H1 (cell line): ENCODE results near the gene MXRA7. TPM values are rescaled to one million over a fixed set of nuclear protein-coding genes. Genes with fewer than 3 reads are reported as not detected.

Experiments
- CTCF ChIA-PET: fragments of 300-600 bp; sonication (Branson Sonifier 250); formaldehyde crosslinking; loops from one replicate; lab custom pipeline; 2021; ENCODE audit not compliant: partially characterized antibody; lab: Charles Lee
- POLR2A ChIA-PET: fragments of 300-600 bp; sonication (Branson Sonifier 250); formaldehyde crosslinking; loops from one replicate; lab custom pipeline; 2021; ENCODE audit warnings: inconsistent platforms; ENCODE audit not compliant: partially characterized antibody; lab: Charles Lee
- DNase-seq, 2 experiments: peaks; one replicate each; pipeline versions ENCODE4 v3.0.0 to v3.0.0-alpha.2; 2010 to 2022; ENCODE audit warnings: low spot score in 2 of 2, low read depth in 1 of 2, mixed read lengths in 1 of 2
- FAIRE-seq: peaks from 2 replicates; lab custom pipeline; 2011; peaks lifted over from hg19 to GRCh38; lab: Jason Lieb, UNC
- H2AFZ ChIP-seq: 2 replicates; pipeline ENCODE4 v1.8.1; 2012; ENCODE audit warnings: low read length, inconsistent platforms
- H2AK5ac ChIP-seq: 2 replicates; pipeline ENCODE4 v1.6.1; 2013; ENCODE audit warnings: low read depth, low read length
- H2BK120ac ChIP-seq: replicated peaks from 2 replicates; pipeline ENCODE3; 2013; ENCODE audit warnings: low read depth, low read length, inconsistent platforms
- H2BK12ac ChIP-seq: 2 replicates; pipeline ENCODE4 v1.6.1; 2013; ENCODE audit warnings: low read depth, low read length
- H2BK15ac ChIP-seq: 2 replicates; pipeline ENCODE4 v1.6.1; 2013; ENCODE audit warnings: low read length
- H2BK20ac ChIP-seq: 2 replicates; pipeline ENCODE4 v1.6.1; 2013; ENCODE audit warnings: low read length
- H2BK5ac ChIP-seq: 2 replicates; pipeline ENCODE4 v1.6.1; 2013; ENCODE audit warnings: low read depth, low read length
- H3K14ac ChIP-seq: 2 replicates; pipeline ENCODE4 v1.6.1; 2013; ENCODE audit warnings: inconsistent platforms; ENCODE audit not compliant: insufficient read length
- H3K18ac ChIP-seq: 2 replicates; pipeline ENCODE4 v1.6.1; 2013; ENCODE audit warnings: low read length; ENCODE audit errors: extremely low read depth
- H3K23ac ChIP-seq: 2 replicates; pipeline ENCODE4 v1.6.1; 2013; ENCODE audit warnings: inconsistent platforms; ENCODE audit not compliant: insufficient read length
- H3K23me2 ChIP-seq: 2 replicates; pipeline ENCODE4 v1.6.1; 2013; ENCODE audit warnings: low read depth, low read length
- H3K27ac ChIP-seq: 2 replicates; pipeline ENCODE4 v1.6.1; 2011; ENCODE audit warnings: low read depth, low read length, inconsistent platforms
- H3K27me3 ChIP-seq, 4 experiments: replicated peaks in 1 of 4; 1 replicate in 1 of 4; 2 replicates in 3 of 4; pipeline versions ENCODE4 v1.6.1 to v1.8.1; 2011 to 2013; ENCODE audit warnings: low read length in 3 of 4, mild to moderate bottlenecking in 3 of 4, inconsistent platforms in 2 of 4, mixed read lengths in 2 of 4, moderate library complexity in 1 of 4; ENCODE audit not compliant: control insufficient read depth in 3 of 4, insufficient read depth in 3 of 4; ENCODE audit errors: extremely low read depth in 1 of 4
- H3K36me3 ChIP-seq, 4 experiments: 2 replicates each; pipeline versions ENCODE4 v1.6.1 to v1.8.1; 2011 to 2013; ENCODE audit warnings: mild to moderate bottlenecking in 4 of 4, low read length in 3 of 4, moderate library complexity in 2 of 4, control low read depth in 1 of 4, inconsistent platforms in 1 of 4; ENCODE audit not compliant: insufficient read depth in 4 of 4, control insufficient read depth in 2 of 4
- H3K4ac ChIP-seq: replicated peaks from 2 replicates; pipeline ENCODE3; 2013; ENCODE audit warnings: low read length, low read depth, mixed read lengths, inconsistent platforms; ENCODE audit not compliant: insufficient read length
- H3K4me1 ChIP-seq, 4 experiments: replicated peaks in 1 of 4; 1 replicate in 1 of 4; 2 replicates in 3 of 4; pipeline versions ENCODE4 v1.6.1 to v1.8.1; 2011 to 2013; ENCODE audit warnings: low read length in 3 of 4, inconsistent platforms in 2 of 4, mixed read lengths in 1 of 4; ENCODE audit not compliant: insufficient read depth in 4 of 4, control insufficient read depth in 3 of 4
- H3K4me2 ChIP-seq, 2 experiments: 2 replicates each; pipeline versions ENCODE4 v1.6.1 to v1.8.1; 2011 to 2013; ENCODE audit warnings: low read depth in 2 of 2, low read length in 2 of 2, control low read depth in 1 of 2, inconsistent platforms in 1 of 2, mild to moderate bottlenecking in 1 of 2; ENCODE audit not compliant: insufficient read depth in 1 of 2
- H3K4me3 ChIP-seq, 4 experiments: fragments of 200-600, 300-600 bp in 1 of 4; sonication (generic), shearing (Covaris generic), sonication (Bioruptor Twin) in 1 of 4; 2 replicates each; pipeline versions ENCODE4 v1.5.1 to v1.8.1; 2011 to 2016; ENCODE audit warnings: low read length in 4 of 4, low read depth in 3 of 4, control low read depth in 2 of 4, inconsistent platforms in 2 of 4, mild to moderate bottlenecking in 2 of 4, mixed read lengths in 1 of 4, moderate library complexity in 1 of 4; ENCODE audit not compliant: insufficient read depth in 2 of 4; ENCODE audit errors: extremely low read depth in 1 of 4
- H3K56ac ChIP-seq: replicated peaks from 2 replicates; pipeline ENCODE3; 2013; ENCODE audit warnings: low read depth, mild to moderate bottlenecking, mixed read lengths, low read length, inconsistent platforms; ENCODE audit not compliant: insufficient read length
- H3K79me1 ChIP-seq: 2 replicates; pipeline ENCODE4 v1.6.1; 2013; ENCODE audit warnings: low read depth, low read length, control low read depth
- H3K79me2 ChIP-seq, 2 experiments: 2 replicates each; pipeline versions ENCODE4 v1.6.1 to v1.8.1; 2012 to 2013; ENCODE audit warnings: low read length in 2 of 2, mild to moderate bottlenecking in 2 of 2, inconsistent platforms in 1 of 2; ENCODE audit not compliant: insufficient read depth in 2 of 2, control insufficient read depth in 1 of 2
- H3K9ac ChIP-seq, 4 experiments: replicated peaks in 1 of 4; 1 replicate in 1 of 4; 2 replicates in 3 of 4; pipeline versions ENCODE4 v1.6.1 to v1.8.1; 2011 to 2013; ENCODE audit warnings: low read depth in 3 of 4, low read length in 3 of 4, control low read depth in 2 of 4, mild to moderate bottlenecking in 2 of 4, moderate library complexity in 2 of 4, inconsistent platforms in 1 of 4; ENCODE audit errors: extremely low read depth in 1 of 4
- H3K9me3 ChIP-seq, 2 experiments: 2 replicates each; pipeline versions ENCODE4 v1.6.1 to v1.8.1; 2012 to 2013; ENCODE audit warnings: mild to moderate bottlenecking in 2 of 2, moderate library complexity in 2 of 2, control low read depth in 1 of 2, inconsistent platforms in 1 of 2, low read depth in 1 of 2, low read length in 1 of 2, mixed read lengths in 1 of 2; ENCODE audit not compliant: insufficient read depth in 2 of 2
- H4K20me1 ChIP-seq, 2 experiments: replicated peaks in 1 of 2; 2 replicates each; pipeline versions ENCODE3 to v1.8.1; 2011 to 2013; ENCODE audit warnings: inconsistent platforms in 2 of 2, low read length in 2 of 2, mild to moderate bottlenecking in 1 of 2; ENCODE audit not compliant: insufficient read depth in 2 of 2, control insufficient read depth in 1 of 2
- H4K5ac ChIP-seq: 2 replicates; pipeline ENCODE4 v1.6.1; 2013; ENCODE audit warnings: low read length, low read depth, mixed read lengths, inconsistent platforms; ENCODE audit not compliant: insufficient read length
- H4K8ac ChIP-seq: 2 replicates; pipeline ENCODE4 v1.8.0; 2013; ENCODE audit warnings: mild to moderate bottlenecking, moderate library complexity, low read length, inconsistent platforms; ENCODE audit not compliant: insufficient read depth; ENCODE audit errors: extremely low read depth
- H4K91ac ChIP-seq: replicated peaks from 2 replicates; pipeline ENCODE3; 2013; ENCODE audit warnings: low read length, mixed read lengths, inconsistent platforms; ENCODE audit not compliant: insufficient read length
- CTBP2 ChIP-seq: IDR thresholded peaks from 2 replicates; pipeline ENCODE4 v1.7.0; 2011; ENCODE audit warnings: borderline replicate concordance, mild to moderate bottlenecking, moderate library complexity, mixed read lengths, low read length; ENCODE audit not compliant: insufficient read depth, insufficient read length
- EP300 ChIP-seq, 2 experiments: IDR thresholded peaks; 1 replicate in 1 of 2; 2 replicates in 1 of 2; pipeline ENCODE4 v1.6.1; 2011 to 2012; ENCODE audit warnings: low read depth in 2 of 2, low read length in 2 of 2, mild to moderate bottlenecking in 2 of 2, borderline replicate concordance in 1 of 2, inconsistent platforms in 1 of 2, moderate library complexity in 1 of 2
- KDM1A ChIP-seq: fragments of 200-600, 300-600 bp; sonication (generic); IDR thresholded peaks from 2 replicates; pipeline ENCODE4 v1.7.1; 2016; ENCODE audit warnings: mild to moderate bottlenecking, low read length, borderline replicate concordance
- MAFK ChIP-seq: IDR thresholded peaks from 2 replicates; pipeline ENCODE4 v1.6.1; 2012; ENCODE audit warnings: low read depth, mild to moderate bottlenecking, improper control_type of control experiment, low read length
- SIRT6 ChIP-seq: IDR thresholded peaks from one replicate; pipeline ENCODE4 v1.7.1; 2012; ENCODE audit warnings: low read length, inconsistent platforms
- SP4 ChIP-seq: IDR thresholded peaks from 2 replicates; pipeline ENCODE4 v1.6.1; 2012; ENCODE audit warnings: low read length, inconsistent platforms
- SUZ12 ChIP-seq: fragments of 200-600 bp; sonication (generic); IDR thresholded peaks from 2 replicates; pipeline ENCODE4 v1.6.1; 2012; ENCODE audit warnings: mild to moderate bottlenecking, inconsistent platforms, low read length, moderate library complexity, mixed read lengths
- TAF1 ChIP-seq: IDR thresholded peaks from 2 replicates; pipeline ENCODE4 v1.6.1; 2011; ENCODE audit warnings: mild to moderate bottlenecking, low read depth, low read length
- YY1 ChIP-seq: IDR thresholded peaks from 2 replicates; pipeline ENCODE4 v1.6.1; 2011; ENCODE audit warnings: low read depth, mild to moderate bottlenecking, low read length
- WGBS, 2 experiments: shearing (Covaris generic) in 1 of 2; methylation state at CpG; one replicate each; pipeline versions ENCODE4 v1.1.6 to v1.1.7; 2013 to 2015; ENCODE audit warnings: low lambda C conversion rate in 2 of 2, mixed read lengths in 2 of 2, inconsistent platforms in 1 of 2, low coverage in 1 of 2, missing lambda C conversion rate in 1 of 2; ENCODE audit not compliant: insufficient replicate concordance in 2 of 2, insufficient coverage in 1 of 2, insufficient read length in 1 of 2; ENCODE audit errors: extremely low coverage in 1 of 2, missing lambda C conversion rate in 1 of 2; 5-methylcytosine and 5-hydroxymethylcytosine counted together
- polyA plus RNA-seq, 7 experiments: library from polyadenylated mRNA; depleted of rRNA in 3 of 7; stranded (reverse) in 5 of 7; unstranded in 2 of 7; fragments of >200 nt in 5 of 7; fragments of 200-250 nt in 2 of 7; gene quantifications; 1 replicate in 5 of 7; 2 replicates in 1 of 7; 4 replicates in 1 of 7; pipeline versions ENCODE4 v1.2.1 to v1.2.3, GENCODE V29; 2011 to 2013; ENCODE audit warnings: missing spikeins in 2 of 7, mixed read lengths in 2 of 7
- total RNA-seq: library from RNA; stranded (reverse); fragmentation: NEBNext Ultra II Directional; extraction: Animal tissue kit (Norgen Biotek cat#: 25700); gene quantifications from 2 replicates; pipeline ENCODE4 v1.2.1, GENCODE V29; 2021
- TF ChIP-seq, protein P1 (sequence below): IDR thresholded peaks from 2 replicates; pipeline ENCODE4 v1.6.1; 2012; ENCODE audit warnings: low read length, inconsistent platforms
- TF ChIP-seq, protein P2 (sequence below): IDR thresholded peaks from 2 replicates; pipeline ENCODE4 v1.6.1; 2011; ENCODE audit warnings: low read depth, mild to moderate bottlenecking, low read length; ENCODE audit not compliant: insufficient read depth

MXRA7 gene
- total and polyA plus RNA-seq, 2 of the 8 experiments (the other 6 are each of a cell fraction or from before 2014, with no cell fraction given), result 17.8 to 26.6 TPM

DNA sequence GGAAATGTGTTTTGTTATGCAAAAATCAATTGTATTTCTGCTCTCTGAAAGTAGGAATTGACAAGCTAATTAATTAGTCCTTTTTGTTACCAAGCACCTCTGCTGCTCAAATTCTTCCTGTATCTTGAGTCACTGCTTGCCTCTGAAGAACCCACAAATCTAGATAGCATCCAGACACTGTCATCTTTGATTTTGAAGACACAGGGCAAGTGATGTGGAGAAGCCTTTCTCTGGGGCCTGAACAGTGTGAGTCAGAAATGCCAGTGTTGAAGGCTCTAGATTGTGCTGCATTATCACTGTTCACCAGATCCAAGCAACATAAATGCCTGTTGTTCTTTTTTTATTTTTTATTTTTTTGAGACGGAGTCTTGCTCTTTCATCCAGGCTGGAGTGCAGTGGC lies 56.4 kb downstream of the MXRA7 start:
- Histone ChIP-seq H2AK5ac (no peak overlapping the region), H2BK15ac (no peak overlapping the region), H2BK12ac (no peak overlapping the region), H3K56ac (no peak overlapping the region), H3K4me3 (no peak overlapping the region), H3K79me2 (no peaks in the 10 kb centered on the region), H3K4me2 (no peak overlapping the region), H3K18ac (no peak overlapping the region), H2BK5ac (no peak overlapping the region), H3K9ac (no peak overlapping the region), H4K20me1 (no peaks in the 10 kb centered on the region), H2BK20ac (no peak overlapping the region), H3K9me3 (0 out of 4 replicates have a peak, but pooled peaks cover 0 to 3% of the 10 kb centered on the region in 2 experiments), H3K79me1 (no peaks in the 10 kb centered on the region), H3K36me3 (no peaks in the 10 kb centered on the region), H4K5ac (no peak overlapping the region), H2AFZ (no peak overlapping the region), H2BK120ac (no peak overlapping the region), H3K4ac (no peak overlapping the region), H3K14ac (no peak overlapping the region), H3K27me3 (no peaks in the 10 kb centered on the region), H3K27ac (no peak overlapping the region), H3K4me1 (no peaks in the 10 kb centered on the region), H3K23me2 (no peaks in the 10 kb centered on the region), H3K23ac (no peak overlapping the region), H4K8ac (no peak overlapping the region), H4K91ac (no peak overlapping the region)
- FAIRE-seq (no peak), DNase-seq (no peak)
- ChIA-PET CTCF (interaction anchor here (1.1 to 1.2 kb wide), 2 partner anchors 29 to 54 kb away, joined by 3 to 4 read pairs; no protein-coding TSS in a partner anchor), POLR2A (no interaction called here)
- WGBS, 2 experiments, result 92% methylated on average over 1 of the region's 1 CpG; no CpG with 5 or more reads in 1 of the 2 experiments
- TF ChIP-seq SP4 (no peak), CTBP2 (no peak), EP300 (IDR thresholded peaks at IDR 0.05; ENCODE audit: borderline replicate concordance in 1 of 2, low read depth in 2 of 2, low read length in 2 of 2) (no peak), TAF1 (no peak), KDM1A (no peak), SUZ12 (no peak), SIRT6 (no peak), MAFK (no peak), YY1 (no peak)
- TF ChIP-seq, protein P1, sequence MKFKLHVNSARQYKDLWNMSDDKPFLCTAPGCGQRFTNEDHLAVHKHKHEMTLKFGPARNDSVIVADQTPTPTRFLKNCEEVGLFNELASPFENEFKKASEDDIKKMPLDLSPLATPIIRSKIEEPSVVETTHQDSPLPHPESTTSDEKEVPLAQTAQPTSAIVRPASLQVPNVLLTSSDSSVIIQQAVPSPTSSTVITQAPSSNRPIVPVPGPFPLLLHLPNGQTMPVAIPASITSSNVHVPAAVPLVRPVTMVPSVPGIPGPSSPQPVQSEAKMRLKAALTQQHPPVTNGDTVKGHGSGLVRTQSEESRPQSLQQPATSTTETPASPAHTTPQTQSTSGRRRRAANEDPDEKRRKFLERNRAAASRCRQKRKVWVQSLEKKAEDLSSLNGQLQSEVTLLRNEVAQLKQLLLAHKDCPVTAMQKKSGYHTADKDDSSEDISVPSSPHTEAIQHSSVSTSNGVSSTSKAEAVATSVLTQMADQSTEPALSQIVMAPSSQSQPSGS, result no peak
- TF ChIP-seq, protein P2, sequence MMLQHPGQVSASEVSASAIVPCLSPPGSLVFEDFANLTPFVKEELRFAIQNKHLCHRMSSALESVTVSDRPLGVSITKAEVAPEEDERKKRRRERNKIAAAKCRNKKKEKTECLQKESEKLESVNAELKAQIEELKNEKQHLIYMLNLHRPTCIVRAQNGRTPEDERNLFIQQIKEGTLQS, result no peak
